GM18909 (cell line): ENCODE data around the gene FOXS1.
A peak's percentile ranks its signal among the peaks of the same experiment; 100 is the strongest.

Experiments used
- ATAC-seq: cut with Tn5 transposase; IDR thresholded peaks from one replicate; pipeline ENCODE4 v1.9.1; 2021; ENCODE audit warnings: mild to moderate bottlenecking; ENCODE audit not compliant: unreplicated experiment, poor library complexity

Gene FOXS1

DNA sequence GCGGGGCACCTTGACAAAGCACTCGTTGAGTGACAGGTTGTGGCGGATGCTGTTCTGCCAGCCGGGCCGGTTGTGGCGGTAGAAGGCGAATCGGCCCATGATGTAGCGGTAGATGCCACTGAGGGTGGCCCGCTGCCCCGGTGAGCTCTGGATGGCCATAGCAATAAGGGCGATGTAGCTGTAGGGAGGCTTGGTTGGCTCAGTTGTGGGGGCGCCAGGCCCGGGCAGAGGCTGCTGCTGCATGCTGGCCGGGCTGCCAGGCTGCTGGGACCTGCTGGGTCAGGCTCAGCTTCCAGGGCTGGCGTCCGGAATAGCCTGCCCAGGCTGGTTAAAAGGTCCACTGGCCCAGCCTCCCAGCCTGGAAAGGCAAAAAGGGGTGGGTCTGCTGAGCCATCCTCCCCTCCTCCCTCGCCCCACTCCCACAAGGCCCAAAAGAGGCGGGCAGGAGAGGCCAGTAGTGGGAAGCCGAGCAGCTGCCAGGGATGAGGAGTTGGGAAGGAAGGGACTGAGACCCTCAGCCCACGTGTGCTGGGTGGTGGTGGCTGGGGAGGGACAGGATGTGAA lies at the start of gene FOXS1:
Gene FOXS1 (minus strand): TSS at position 305 of the 564 bp plus-strand sequence. CDS start 62 bp downstream, at position 243.
- ATAC-seq, result no peak

DNA sequence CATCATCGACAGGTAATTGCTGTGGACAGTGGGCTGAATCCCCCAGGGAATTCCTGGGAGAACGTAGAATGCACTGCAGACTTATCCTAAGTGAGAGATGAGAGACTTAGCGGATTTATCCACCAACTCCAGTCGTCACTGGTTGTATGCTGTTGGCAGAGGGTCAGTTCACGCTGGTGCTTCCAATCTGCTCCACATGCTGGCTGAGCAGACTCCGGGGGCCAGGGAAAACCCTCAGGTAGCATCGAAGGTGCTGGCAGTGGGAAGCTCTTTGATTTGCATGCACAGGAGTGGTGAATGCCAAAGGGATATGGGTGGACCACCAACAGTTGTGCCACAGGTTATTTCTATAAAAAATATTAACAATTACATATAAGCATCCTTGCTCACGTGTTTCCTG lies 45.2 kb upstream of the FOXS1 start:
- no peak for ATAC-seq

DNA sequence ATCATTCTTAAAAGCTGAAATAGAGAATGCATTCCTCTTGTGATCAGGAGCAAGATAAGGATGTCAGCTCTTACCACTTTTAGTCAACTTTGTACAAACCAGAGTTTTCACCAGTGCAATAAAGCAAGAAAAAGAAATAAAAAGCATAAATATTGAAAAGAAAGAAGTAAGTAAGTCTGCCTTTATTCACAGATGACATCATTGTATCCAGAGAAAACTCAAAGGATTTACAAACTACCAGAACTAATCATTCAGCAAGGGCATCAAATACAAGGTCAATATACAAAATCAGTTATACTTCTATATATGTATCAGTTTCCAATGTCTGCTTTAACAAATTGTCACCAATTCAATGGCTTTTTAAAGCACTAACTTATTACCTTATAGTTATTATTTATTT lies 38.4 kb upstream of the FOXS1 start:
- no peak for ATAC-seq

DNA sequence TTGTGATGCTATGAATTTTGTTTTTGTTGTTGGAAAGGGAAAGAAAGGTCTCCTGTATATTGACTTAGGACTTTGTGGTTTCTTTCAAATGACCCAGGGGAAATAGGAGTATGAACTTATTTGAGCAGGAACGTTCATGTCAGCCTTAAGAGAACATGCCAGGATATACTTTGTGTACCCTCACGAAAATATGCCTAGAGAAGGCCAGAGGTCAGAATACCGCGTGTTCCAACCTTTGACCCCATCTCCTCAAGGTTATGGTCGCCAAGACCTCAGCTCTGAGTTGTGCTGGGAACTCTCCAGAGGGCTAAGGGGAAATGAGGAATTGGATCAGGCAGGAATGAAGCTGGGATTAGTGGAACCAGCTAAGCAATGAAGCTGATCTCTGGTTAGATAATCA lies 36.5 kb upstream of the FOXS1 start:
- no peak for ATAC-seq

DNA sequence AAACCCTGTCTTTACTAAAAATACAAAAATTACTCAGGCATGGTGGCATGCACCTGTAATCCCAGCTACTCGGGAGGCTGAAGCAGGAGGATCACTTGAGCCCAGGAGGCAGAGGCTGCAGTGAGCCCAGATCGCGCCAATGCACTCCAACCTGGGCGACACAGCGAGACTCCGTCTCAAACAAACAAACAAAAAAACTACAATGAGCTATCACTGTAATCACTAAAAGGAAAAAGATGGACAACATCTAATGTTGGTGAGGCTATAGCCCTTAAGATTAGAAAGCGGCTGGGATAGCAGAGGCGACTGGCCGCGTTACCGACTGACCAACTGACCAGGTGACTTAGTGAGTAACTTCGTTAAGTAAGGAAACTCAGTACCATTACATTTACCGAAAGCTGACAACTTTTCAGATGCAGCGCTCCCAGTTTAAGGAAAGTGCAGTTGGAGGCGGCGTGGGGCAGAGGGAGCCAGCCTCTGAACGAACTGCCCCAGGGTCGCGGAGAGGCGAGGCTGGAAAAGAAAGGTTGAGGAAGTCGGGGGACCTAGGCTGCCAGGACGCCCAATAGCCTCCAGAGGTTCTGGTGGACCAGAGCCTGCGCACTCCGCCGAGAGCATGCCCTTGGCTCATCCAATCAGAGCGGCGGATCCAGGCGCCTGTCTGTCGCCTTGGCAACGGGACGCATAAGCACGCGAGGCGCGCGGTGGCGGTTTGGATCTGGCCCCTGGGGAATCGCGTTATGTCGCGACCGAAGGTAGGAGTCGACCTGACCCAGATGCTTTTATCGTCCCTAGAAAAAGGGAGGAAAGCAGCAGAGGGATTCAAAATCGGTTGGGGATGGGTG lies 34.0 kb upstream of the FOXS1 start:
- peak; percentile 85 for ATAC-seq

DNA sequence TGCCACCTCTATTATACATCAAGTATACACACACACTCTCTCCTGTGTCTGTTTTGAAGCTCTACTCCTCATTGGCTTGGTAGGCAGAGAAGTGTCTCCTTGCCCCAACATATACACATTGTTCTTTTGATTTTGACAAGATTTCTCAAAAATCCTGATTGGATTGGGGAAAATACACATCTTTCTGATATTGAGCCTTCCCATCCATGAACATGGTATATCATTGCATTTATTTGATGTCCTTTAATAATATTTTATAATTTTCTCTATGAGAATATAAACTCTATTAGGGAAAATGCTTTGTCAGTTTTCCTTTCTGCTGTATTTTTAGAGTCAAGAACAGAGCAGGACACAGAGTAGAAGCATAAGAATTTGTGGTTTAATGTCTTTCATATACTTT lies 32.3 kb upstream of the FOXS1 start:
- no peak for ATAC-seq

DNA sequence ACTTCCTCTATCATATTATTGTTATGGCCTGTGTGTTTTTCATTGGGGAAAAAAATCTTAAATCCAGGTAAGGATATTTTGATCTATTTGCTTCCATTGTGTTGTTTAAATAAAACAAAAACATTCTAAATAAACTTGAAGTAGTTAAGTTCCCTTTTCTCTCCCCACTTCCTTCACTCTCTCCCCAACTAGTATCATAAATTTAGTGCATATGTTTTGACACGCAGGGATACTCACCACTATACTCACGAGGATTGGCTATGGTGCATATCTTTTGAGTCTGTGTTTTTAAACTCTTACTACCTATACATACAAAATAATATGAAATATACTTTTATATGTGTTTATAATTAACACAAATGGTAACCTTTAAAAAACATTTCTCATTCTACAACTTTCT lies 30.3 kb upstream of the FOXS1 start:
- ATAC-seq, result no peak

DNA sequence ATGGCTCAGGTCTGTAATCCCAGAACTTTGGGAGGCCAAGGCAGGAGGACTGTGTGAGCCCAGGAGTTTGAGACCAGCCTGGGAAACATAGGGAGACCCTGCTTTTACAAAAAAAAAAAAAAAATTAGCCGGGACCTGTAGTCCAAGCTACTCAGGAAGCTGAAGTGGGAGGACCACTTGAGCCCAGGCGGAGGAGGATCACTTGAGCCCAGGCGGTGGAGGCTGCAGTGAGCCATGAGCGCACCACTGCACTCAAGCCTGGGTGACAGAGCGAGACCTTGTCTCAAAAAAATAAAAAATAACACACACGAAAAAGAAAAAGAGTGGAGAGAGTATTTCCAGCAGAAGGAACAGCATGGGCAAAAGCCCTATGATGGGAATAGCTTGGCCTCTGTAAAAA lies 27.0 kb upstream of the FOXS1 start:
- no peak for ATAC-seq

DNA sequence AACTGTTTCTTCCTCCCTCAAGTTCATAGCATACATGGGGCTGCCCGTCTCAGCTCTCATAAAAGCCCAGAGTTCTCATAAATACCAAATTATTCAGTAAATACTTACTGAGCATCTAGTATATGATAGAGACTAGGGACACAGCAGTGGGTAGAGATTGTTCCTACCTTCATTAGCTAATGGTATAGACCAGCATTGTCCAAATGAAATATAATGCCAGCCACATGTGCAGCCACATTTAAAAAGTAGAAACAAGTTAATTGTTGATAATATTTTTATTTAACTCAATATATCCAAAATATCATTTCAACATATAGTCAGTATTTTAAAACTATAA lies 26.2 kb upstream of the FOXS1 start:
- ATAC-seq, result no peak

DNA sequence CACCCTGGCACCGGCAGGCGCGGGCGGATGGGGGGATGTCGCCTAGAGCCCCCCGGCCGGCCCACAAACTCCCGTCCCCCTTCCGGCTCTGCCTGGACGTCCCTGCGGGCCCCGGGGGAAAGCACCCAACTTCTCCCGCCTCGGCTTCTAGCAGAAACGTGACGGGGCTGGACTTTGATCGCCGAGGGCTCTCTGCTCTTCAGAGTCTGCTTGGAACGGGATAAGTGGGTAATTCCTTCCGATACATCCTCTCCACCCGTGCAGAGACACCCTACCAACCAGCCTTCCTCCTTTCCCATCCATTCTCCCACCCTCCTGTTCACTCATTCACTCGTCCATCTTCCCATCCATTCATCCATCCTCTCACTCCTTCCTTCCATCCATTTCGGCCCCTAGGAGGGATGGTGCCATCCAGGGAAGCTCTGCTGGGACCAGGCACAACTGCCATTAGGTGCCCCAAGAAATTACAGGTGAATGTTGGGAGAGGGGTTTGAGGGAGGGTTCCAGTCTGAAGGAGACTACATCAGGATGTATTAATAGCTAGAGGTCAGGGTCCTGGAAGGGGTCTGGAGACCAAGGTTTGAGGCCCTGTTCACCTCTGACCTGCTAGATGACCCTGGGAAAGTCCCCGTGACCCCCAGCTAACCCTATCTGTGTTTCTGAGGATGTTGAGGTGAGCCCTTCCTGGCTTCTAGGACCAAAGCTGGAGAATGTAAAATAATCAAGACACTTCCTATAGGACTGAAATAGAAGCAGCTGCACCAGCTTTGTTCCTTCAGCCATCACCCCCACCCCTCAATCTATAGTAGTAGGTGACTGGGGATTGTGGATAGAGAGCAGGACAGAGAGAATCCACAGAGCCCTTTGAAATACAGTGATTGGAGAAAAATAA lies 25.6 kb upstream of the FOXS1 start:
- peak; percentile 14 for ATAC-seq

DNA sequence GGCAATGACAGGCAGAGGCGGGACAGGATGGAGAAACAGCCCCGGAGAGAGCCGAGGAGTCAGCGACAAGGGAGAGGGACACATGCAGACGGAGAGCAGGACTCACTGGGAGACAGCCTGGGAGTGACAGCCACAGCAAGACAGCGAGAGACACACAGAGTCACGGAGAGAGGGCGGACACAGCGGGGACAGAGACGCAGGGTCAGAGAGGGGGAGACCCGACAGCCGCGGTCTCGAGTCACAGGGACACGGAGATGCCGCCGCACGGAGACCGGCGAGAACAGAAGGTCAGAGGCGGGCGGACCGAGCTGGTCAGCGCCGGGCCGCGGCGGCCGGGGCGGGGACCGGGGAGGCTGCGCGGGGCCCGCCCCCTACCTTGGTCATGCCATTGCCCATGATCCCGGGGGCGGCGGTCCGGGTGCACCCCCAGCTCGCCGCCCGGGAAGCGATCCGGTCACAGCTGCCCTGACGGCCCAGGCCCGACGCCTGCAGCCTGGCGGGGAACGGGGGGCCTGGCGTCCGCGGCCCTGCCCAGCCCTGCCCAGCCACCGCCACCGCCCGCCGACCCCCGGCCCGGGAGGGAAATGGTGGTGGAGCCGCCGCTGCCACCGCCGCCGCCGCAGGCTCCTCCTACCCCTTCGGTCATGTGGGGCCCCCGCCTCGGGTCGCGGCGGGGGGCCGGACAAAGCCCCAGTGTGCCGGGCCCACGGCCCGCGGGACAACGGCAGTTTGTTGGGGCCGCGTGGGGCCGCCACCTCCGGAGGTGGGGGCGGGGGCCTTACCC lies 24.7 kb upstream of the FOXS1 start, which contains the start of the genes DUSP15 and TTLL9:
Gene DUSP15 (minus strand): TSS at position 586 of the 784 bp plus-strand sequence. CDS start 190 bp downstream, at position 396.
Gene TTLL9 (plus strand): TSS at position 693 of the 784 bp plus-strand sequence. CDS start 493 bp downstream, outside the sequence.
- peak; percentile 45 for ATAC-seq

DNA sequence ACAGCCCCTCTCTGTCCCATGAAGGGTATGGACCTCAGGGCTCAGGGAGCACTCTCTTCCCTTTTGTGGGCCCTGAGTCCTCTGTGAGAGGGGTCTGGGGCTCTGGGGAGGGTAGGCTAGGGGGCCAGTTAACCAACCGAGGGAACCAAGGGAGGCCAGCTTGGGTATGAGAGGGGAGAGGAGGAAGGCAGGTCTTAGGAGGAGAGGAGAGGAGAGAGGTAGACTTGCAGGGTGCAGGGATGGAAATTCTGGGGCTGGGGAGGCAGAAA lies 24.2 kb upstream of the FOXS1 start:
- no peak for ATAC-seq

DNA sequence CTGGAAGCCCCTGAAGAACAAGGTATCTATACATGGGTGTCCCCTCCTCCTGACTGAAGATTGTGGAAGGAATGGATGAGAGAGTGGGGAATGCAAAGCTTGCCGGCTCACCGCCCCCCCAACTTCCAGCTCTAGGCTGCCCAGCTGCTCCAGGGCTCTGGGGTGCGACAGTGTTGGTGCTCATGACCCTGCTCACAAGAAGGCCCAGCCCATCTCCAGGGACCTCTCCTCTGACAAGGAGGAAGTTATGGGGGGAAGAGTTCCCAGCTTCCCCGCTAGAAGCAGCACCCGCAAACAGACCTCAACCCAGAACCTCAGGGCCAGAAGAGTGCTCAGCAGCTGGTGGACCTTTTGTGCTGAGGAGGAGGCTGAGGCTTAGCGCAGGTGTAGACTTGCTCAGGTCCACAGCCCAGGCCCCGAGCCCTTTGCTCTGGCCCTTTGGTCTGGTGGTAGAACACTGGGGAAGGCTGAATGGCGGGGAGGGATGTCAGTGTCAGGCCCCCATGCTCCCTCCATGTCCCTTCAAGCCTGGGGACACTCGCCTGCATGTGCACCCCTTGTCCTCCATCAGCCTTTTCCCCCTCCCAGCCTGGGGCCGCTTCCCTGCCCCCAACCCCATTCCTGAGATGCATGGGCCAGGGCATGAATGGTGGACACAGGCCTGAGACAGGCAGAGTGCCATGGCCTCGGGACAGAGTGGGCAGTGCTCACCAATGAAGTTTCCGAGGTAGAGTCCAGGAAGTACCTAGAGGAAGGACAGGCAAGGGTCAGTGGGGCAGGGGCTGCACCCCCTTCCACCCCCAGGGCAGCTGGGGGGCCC lies 23.7 kb upstream of the FOXS1 start:
- ATAC-seq, result no peak

DNA sequence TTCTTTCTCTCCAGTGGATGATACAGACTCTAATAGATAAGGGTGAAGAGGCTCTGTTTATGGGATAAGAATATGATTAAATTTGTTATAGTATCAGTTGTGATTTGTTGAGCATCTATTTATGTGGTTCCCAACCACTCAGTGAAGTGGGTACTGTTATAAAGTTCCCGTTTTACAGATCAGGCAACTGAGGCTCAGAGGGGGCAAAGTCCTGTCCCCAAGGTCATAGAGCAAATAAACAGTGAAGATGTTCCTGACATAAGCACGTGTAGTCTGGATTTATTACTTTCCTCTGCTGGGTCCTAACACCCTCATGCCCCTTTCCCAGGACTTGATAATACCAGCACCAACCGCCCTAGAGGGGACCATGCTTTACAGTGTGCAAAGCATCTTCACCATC lies 20.8 kb upstream of the FOXS1 start:
- no peak for ATAC-seq

DNA sequence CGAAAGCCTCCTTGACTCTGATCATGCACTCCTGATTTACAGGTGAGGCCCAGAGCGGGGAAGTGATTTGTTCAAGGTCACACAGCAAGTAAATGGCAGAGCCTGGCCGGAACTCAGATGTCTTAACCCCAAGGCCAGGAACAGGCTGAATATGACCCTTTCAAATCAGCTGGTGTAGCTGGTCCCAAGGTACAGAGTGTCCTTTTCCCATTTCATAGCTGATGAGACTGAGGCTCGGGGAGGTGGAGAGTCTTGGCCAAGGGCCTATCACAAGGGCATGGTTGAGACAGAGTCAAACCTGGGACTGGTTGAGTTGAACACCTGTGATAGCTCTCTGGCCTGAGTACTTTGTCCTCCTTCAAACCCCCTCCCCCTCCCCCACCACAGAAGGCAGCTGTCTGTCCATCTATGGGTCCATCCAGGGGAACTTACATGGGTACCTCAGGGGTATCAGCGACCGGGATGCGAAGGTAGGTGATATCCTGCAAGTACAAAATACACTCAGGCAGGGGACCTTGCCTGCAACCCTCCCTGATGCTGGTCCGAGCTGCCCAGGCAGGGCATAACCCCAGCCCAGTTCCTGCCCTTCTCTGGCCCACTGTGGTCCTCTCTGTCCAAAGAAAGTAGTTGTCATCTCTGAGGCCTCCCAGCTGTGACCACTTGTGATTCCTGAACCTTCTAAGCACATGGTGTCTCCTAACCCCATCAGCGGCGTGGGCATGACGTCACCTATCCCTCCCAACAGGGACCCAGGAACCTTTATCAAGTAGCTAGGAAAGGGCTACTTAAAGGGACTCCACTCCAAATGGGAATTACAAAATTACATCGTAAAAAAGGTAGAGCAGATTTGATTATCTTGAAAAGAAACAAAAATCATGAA lies 19.4 kb upstream of the FOXS1 start:
- ATAC-seq, result no peak

DNA sequence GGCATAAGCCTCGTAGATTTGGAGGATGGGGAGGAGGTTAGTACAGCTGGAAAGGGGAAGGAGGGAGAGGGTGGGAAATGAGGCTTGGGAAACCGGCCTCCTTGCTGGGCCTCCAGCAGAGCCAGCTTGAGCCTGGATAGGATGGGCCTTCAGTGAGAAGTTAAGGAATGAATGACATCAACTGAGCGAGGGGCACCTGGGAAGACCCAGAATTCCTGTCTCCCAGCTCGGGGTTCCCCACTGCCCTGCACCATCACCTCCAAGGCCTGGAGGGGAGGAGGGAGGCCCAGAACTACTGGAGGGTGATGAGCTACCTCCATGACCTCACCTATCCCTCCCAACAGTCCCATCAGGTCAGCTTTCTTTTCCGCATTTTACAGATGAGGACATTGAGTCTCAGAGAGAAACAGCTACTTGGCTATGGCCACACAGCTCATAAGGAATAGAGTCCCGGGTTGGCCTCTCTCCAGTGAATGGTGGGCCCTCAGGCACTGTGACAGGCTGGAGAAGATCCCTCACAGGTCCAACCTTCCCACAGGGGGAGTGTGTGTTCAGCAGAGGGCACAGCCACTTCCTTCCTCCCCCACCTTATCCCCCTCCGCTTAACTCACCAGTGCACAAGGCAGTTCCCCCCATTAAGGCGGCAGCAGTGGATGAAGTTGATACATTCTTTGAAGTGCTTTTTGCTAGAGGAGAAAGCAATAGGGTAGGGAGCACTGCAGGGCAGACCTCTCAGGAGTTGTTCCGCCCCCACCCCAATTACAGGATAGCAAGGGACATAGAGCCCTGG lies 18.1 kb upstream of the FOXS1 start:
- ATAC-seq, result no peak

DNA sequence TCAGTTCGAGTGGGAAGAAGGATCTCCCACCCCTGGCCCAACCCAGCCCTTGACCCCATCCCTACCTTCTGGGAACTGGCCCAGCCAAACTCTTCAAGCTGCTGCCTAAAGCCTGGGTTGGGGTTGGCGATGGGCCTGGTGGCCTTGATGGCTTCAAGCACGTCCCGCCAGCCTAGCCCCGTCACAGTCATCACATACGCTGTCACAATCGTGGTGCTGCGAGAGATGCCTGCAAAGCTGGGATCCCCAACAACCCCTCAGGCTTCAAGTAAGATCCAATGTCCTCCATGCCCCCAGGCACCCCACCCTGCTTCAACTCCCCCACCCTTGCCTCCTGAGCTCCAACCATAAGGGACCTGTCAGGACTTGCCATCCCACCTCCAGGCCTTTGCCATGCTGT lies 17.1 kb upstream of the FOXS1 start:
- no peak for ATAC-seq

DNA sequence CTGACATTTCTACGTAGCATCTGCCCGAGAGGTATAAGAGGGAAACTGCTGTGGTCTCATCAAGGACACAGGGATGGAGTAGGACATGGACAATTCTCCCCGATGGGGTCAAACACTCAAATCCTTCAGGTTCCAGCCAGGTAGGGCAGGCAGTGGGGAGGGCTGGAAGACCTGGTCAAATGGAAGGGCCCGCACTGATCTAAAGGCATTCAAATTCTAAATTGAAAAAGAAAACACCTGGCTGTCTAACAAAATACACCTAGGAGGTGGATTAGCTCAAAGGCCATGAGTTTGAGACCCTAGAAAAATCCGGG lies 16.7 kb upstream of the FOXS1 start:
- ATAC-seq, result no peak
